HL-60 (cell line): Measurements from ENCODE around the gene KDELR1.

ENCODE experiments used
- DNase-seq, 2 experiments: peaks; one replicate each; pipeline ENCODE4 v3.0.0-alpha.2; 2010 to 2020; ENCODE audit warnings: low read depth in 1 of 2, low spot score in 1 of 2
- H3K27ac ChIP-seq: fragments of 250-450 bp; sonication (Bioruptor Pico); replicated peaks from 2 replicates; pipeline ENCODE4 v1.5.1; 2020; ENCODE audit warnings: mild to moderate bottlenecking, moderate library complexity
- H3K27me3 ChIP-seq: fragments of 250-450 bp; sonication (Bioruptor Pico); 2 replicates; pipeline ENCODE4 v1.5.1; 2021; ENCODE audit warnings: mild to moderate bottlenecking, moderate library complexity; ENCODE audit not compliant: insufficient read depth, poor library complexity, severe bottlenecking
- H3K4me3 ChIP-seq: replicated peaks from 2 replicates; pipeline ENCODE4 v1.5.1; 2011; ENCODE audit warnings: mild to moderate bottlenecking, control low read depth, low read length; ENCODE audit not compliant: insufficient read depth
- GABPA ChIP-seq: IDR thresholded peaks from 2 replicates; pipeline ENCODE4 v1.6.1; 2012; ENCODE audit warnings: low read depth
- POLR2AphosphoS5 ChIP-seq: IDR thresholded peaks from 2 replicates; pipeline ENCODE4 v1.6.1; 2012; ENCODE audit warnings: low read depth
- SPI1 ChIP-seq: IDR thresholded peaks from 2 replicates; pipeline ENCODE4 v1.6.1; 2012; ENCODE audit warnings: low read depth, mild to moderate bottlenecking, borderline replicate concordance
- TF ChIP-seq, protein P1 (sequence below): IDR thresholded peaks from 2 replicates; pipeline ENCODE4 v1.6.1; 2012; ENCODE audit warnings: low read depth; ENCODE audit not compliant: insufficient replicate concordance
- TF ChIP-seq, protein P2 (sequence below): IDR thresholded peaks from one replicate; pipeline ENCODE4 v1.5.1; 2011; ENCODE audit warnings: low read length, control low read depth, inconsistent platforms; ENCODE audit not compliant: insufficient read depth

KDELR1 gene

GRCh38 chr19:48338802-48339503 lies 52.4 kb downstream of the KDELR1 start:
- Histone ChIP-seq H3K27me3 (no peaks in the 10 kb centered on the region), H3K4me3 (no peak overlapping the region), H3K27ac (no peak overlapping the region)
- TF ChIP-seq POLR2AphosphoS5 (no peak), SPI1 (no peak), GABPA (no peak)
- TF ChIP-seq, protein P1, sequence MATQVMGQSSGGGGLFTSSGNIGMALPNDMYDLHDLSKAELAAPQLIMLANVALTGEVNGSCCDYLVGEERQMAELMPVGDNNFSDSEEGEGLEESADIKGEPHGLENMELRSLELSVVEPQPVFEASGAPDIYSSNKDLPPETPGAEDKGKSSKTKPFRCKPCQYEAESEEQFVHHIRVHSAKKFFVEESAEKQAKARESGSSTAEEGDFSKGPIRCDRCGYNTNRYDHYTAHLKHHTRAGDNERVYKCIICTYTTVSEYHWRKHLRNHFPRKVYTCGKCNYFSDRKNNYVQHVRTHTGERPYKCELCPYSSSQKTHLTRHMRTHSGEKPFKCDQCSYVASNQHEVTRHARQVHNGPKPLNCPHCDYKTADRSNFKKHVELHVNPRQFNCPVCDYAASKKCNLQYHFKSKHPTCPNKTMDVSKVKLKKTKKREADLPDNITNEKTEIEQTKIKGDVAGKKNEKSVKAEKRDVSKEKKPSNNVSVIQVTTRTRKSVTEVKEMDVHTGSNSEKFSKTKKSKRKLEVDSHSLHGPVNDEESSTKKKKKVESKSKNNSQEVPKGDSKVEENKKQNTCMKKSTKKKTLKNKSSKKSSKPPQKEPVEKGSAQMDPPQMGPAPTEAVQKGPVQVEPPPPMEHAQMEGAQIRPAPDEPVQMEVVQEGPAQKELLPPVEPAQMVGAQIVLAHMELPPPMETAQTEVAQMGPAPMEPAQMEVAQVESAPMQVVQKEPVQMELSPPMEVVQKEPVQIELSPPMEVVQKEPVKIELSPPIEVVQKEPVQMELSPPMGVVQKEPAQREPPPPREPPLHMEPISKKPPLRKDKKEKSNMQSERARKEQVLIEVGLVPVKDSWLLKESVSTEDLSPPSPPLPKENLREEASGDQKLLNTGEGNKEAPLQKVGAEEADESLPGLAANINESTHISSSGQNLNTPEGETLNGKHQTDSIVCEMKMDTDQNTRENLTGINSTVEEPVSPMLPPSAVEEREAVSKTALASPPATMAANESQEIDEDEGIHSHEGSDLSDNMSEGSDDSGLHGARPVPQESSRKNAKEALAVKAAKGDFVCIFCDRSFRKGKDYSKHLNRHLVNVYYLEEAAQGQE, result no peak
- TF ChIP-seq, protein P2, sequence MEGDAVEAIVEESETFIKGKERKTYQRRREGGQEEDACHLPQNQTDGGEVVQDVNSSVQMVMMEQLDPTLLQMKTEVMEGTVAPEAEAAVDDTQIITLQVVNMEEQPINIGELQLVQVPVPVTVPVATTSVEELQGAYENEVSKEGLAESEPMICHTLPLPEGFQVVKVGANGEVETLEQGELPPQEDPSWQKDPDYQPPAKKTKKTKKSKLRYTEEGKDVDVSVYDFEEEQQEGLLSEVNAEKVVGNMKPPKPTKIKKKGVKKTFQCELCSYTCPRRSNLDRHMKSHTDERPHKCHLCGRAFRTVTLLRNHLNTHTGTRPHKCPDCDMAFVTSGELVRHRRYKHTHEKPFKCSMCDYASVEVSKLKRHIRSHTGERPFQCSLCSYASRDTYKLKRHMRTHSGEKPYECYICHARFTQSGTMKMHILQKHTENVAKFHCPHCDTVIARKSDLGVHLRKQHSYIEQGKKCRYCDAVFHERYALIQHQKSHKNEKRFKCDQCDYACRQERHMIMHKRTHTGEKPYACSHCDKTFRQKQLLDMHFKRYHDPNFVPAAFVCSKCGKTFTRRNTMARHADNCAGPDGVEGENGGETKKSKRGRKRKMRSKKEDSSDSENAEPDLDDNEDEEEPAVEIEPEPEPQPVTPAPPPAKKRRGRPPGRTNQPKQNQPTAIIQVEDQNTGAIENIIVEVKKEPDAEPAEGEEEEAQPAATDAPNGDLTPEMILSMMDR, result no peak
- DNase-seq, result no peak

DNA sequence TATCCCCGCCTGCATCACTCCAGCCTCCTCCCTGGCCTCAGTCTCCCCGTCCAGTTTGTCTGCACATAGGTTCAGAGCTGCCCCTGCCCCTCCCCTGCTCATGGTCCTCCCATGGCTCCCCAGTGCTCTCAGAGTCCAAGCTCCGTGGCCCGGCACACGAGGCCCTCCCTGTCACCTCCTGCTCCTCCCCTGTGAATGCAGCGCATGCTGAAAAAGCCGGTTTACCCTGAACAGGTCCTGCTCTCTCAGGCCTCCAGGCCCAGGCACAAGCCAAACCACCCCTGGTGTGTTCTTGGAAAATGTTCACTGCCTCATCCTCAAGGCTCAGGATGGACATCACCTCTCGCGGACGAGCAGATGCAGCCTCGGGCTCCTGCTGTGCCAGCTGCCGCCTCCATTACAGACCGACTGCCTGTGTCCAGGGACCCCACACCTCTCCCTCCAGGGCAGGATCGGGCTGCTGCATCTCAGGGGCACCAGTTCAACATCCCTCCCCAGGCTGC lies 53.0 kb downstream of the KDELR1 start:
- no peak overlapping the region for H3K27ac ChIP-seq
- no peak for TF ChIP-seq GABPA
- H3K27me3 ChIP-seq, result no peaks in the 10 kb centered on the region
- DNase-seq, result no peak
- H3K4me3 ChIP-seq, result no peak overlapping the region

- peak overlapping the region; percentile 43 for H3K4me3 ChIP-seq
- DNase-seq, result peak; percentile 93 to 95
- H3K27ac ChIP-seq, result peak overlapping the region; percentile 81
- no peaks in the 10 kb centered on the region for H3K27me3 ChIP-seq
- TF ChIP-seq SPI1 (no peak), GABPA (no peak), POLR2AphosphoS5 (peak; percentile 48; the same call in 1 of the 2 replicates)
- TF ChIP-seq, protein P1, result no peak
- TF ChIP-seq, protein P2, result peak; percentile 87
These were observed 57.6 kb downstream of the KDELR1 start for GRCh38 chr19:48333467-48334384.
